GM18858 (cell line): ENCODE data around the gene GABARAPL1.
A peak's percentile ranks its signal among the peaks of the same experiment; 100 is the strongest.
"Not testable (repeated sequence)": the region's sequence is repeated elsewhere in the genome, so short reads cannot be mapped to it uniquely, and the experiment has no call there.

Experiments
- ATAC-seq: cut with Tn5 transposase; IDR thresholded peaks from one replicate; pipeline ENCODE4 v1.9.1; 2021; ENCODE audit not compliant: unreplicated experiment

The GABARAPL1 gene

GRCh38 chr12:10196210-10196609 is 16.5 kb upstream of the GABARAPL1 start:
- ATAC-seq = peak; percentile 95

GRCh38 chr12:10197879-10198278 is 14.8 kb upstream of the GABARAPL1 start:
- ATAC-seq = no peak

- ATAC-seq = not testable (repeated sequence)
Observed at GRCh38 chr12:10204495-10204894, 8.2 kb upstream of the GABARAPL1 start.

- ATAC-seq = no peak
Observed at GRCh38 chr12:10205220-10205807, 7.4 kb upstream of the GABARAPL1 start.

GRCh38 chr12:10207136-10207535 is 5.5 kb upstream of the GABARAPL1 start:
- ATAC-seq = no peak

- no peak for ATAC-seq
Observed at GRCh38 chr12:10210225-10210624, 2.5 kb upstream of the GABARAPL1 start.

GRCh38 chr12:10211101-10211939 is 1.4 kb upstream of the GABARAPL1 start:
- ATAC-seq = no peak

GRCh38 chr12:10211940-10212738 is 538 bp upstream of the GABARAPL1 start:
- no peak for ATAC-seq

GRCh38 chr12:10213168-10214135 is 775 bp downstream of the GABARAPL1 start:
- ATAC-seq = no peak

- no peak for ATAC-seq
Observed at GRCh38 chr12:10214136-10214894, 1.6 kb downstream of the GABARAPL1 start.

GRCh38 chr12:10214895-10215267 is 2.2 kb downstream of the GABARAPL1 start:
- ATAC-seq = no peak

- no peak for ATAC-seq
Observed at GRCh38 chr12:10215436-10215835, 2.8 kb downstream of the GABARAPL1 start.

GRCh38 chr12:10215946-10216345 is 3.3 kb downstream of the GABARAPL1 start:
- ATAC-seq = not testable (repeated sequence)

- no peak for ATAC-seq
Observed at GRCh38 chr12:10218021-10218420, 5.3 kb downstream of the GABARAPL1 start.

- ATAC-seq = no peak
Observed at GRCh38 chr12:10220398-10221077, 7.9 kb downstream of the GABARAPL1 start.

- no peak for ATAC-seq
Observed at GRCh38 chr12:10221846-10222245, 9.2 kb downstream of the GABARAPL1 start.

- no peak for ATAC-seq
Observed at GRCh38 chr12:10223208-10223607, 10.5 kb downstream of the GABARAPL1 start.

GRCh38 chr12:10225426-10225825 is 12.7 kb downstream of the GABARAPL1 start:
- not testable (repeated sequence) for ATAC-seq

- ATAC-seq = no peak
Observed at GRCh38 chr12:10226086-10226485, 13.4 kb downstream of the GABARAPL1 start.
